Measurements from ENCODE around the gene SDK2.

Gene SDK2, protein sequence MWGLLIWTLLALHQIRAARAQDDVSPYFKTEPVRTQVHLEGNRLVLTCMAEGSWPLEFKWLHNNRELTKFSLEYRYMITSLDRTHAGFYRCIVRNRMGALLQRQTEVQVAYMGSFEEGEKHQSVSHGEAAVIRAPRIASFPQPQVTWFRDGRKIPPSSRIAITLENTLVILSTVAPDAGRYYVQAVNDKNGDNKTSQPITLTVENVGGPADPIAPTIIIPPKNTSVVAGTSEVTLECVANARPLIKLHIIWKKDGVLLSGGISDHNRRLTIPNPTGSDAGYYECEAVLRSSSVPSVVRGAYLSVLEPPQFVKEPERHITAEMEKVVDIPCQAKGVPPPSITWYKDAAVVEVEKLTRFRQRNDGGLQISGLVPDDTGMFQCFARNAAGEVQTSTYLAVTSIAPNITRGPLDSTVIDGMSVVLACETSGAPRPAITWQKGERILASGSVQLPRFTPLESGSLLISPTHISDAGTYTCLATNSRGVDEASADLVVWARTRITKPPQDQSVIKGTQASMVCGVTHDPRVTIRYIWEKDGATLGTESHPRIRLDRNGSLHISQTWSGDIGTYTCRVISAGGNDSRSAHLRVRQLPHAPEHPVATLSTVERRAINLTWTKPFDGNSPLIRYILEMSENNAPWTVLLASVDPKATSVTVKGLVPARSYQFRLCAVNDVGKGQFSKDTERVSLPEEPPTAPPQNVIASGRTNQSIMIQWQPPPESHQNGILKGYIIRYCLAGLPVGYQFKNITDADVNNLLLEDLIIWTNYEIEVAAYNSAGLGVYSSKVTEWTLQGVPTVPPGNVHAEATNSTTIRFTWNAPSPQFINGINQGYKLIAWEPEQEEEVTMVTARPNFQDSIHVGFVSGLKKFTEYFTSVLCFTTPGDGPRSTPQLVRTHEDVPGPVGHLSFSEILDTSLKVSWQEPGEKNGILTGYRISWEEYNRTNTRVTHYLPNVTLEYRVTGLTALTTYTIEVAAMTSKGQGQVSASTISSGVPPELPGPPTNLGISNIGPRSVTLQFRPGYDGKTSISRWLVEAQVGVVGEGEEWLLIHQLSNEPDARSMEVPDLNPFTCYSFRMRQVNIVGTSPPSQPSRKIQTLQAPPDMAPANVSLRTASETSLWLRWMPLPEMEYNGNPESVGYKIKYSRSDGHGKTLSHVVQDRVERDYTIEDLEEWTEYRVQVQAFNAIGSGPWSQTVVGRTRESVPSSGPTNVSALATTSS (N-terminal part only)

DNA sequence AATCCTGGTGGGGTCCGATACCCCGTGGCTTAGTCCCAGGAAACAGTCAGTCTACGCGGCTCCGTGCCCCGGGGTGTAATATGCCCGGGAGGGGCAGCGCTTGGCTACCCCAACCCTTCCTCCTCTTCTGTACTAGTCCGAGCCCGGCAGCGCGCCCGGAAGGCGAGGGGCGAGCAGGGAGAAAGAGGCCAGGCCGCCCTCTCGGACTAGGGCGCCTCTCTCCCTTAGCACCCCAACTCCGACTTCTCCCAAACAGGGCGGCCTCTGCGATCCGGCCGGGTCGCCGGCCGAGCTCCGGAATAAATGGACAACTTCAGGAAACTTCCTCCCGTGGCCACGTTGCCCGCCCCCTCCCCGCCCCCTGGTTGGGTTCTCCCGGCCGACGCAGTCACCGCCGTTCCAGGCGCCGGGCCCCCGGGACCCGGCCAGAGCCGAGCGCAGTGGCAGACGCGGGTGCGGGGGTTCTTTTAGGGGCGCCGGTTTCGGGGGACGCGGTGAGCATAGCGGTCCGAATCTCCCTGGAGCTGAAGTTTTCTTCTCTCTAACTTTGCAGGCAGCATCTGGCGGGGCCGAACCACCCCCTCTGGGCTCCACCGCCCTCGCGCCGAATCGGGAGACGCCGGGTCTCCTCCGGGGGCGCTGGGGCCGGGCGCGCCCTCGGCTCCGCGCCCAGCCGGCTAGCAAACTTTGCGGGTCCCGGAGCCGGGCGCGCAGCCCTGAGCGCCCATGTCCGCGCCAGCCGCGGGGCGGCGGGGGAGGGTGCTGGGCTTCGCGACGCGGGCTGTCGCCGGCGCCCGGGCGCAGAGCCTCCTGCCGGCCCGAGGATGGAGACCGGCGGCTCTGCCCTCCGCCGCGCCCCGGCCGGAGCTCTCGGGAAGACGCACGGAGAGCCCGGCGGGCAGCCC is at the start of gene SDK2:
Gene SDK2, minus strand, starts transcription at position 301 of the 905 bp plus-strand sequence. CDS start 357 bp downstream, outside the sequence.
- no peak for DNase-seq (ENCODE audit: low spot score)

- DNase-seq (ENCODE audit: low spot score): no peak
These were observed 48.8 kb upstream of the SDK2 start for GRCh38 chr17:73693071-73693470.

DNA sequence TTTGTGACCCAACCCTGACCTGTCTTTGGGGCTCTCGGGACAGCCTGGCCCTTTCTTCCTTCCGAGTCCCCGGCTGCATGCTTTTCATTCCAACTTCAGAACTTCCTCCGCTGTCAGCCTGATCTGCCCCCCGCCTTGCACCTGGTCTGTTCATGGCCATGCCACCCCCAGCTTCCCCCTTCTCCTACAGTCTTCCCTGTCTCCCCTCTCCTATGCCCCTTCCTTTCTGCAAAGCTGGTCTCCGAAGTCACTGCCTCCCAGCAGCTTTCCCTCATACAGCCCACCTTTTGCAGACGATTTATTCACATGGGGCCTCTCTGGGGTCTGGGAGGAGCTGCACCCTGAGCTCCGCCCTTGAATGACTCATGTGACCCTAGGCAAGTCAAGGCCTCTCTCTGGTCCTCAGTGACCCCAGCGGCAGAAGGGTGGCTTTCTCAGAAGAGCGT is 47.1 kb upstream of the SDK2 start:
- no peak for DNase-seq (ENCODE audit: low spot score)

DNA sequence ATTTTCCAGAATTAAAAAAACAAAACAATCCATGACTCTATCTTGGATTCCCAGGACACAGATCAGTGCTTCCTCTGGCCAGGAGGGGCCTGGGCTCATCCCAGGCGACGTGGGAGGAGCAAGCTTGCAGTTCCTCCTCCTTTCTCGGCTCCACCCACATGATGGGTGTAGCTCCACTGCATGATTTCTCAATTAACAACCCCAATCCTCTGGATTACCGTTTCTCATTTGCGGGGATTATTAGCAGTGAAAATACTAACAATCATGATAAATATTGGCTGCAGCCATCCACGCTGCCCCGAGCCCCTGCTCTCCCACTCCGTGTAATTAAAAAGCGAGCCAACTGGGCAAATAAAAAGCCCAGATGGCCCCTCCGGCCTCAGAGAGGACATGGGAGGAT is 46.4 kb upstream of the SDK2 start:
- DNase-seq (ENCODE audit: low spot score): no peak

GRCh38 chr17:73689596-73690275 is 45.5 kb upstream of the SDK2 start:
- no peak for DNase-seq (ENCODE audit: low spot score)

DNA sequence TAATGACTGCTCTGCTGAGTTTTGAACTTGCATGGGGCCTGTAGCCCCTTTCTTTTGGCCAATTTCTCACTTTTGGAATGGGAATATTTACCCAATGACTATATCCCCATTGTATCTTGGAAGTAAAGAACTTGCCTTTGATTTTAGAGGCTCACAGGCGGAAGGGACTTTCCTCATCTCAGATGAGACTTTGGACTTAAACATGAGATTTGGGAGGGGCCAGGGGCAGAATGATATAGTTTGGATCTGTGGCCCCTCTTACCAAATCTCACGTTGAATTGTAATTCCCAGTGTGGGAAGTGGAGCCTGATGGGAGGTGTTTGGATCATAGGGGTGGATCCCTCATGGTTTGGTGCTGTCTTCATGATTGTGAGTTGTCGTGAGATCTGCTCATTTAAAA is 42.7 kb upstream of the SDK2 start:
- no peak for DNase-seq (ENCODE audit: low spot score)

- DNase-seq (ENCODE audit: low spot score): no peak
These were observed 41.9 kb upstream of the SDK2 start for GRCh38 chr17:73686126-73686525.

DNA sequence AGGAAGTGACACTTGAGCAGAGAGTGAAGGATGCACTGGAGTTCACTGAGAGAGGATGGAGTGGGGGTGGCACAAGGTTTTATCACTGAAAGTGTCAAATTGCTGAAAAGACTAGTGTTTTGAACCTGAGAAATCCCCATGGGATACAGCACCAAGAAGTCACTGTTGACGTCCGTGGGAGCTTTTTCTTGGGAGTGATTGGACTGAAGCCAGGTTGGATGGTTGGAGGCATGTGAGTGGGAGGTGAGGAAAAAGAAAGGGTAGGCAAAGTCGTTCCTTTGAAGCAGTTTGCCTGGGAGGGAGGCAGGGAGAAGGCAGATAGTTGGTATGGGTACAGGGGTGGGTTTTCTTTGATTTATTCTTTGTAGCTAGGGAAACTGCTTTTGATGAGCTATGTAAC is 39.9 kb upstream of the SDK2 start:
- DNase-seq (ENCODE audit: low spot score): no peak

DNA sequence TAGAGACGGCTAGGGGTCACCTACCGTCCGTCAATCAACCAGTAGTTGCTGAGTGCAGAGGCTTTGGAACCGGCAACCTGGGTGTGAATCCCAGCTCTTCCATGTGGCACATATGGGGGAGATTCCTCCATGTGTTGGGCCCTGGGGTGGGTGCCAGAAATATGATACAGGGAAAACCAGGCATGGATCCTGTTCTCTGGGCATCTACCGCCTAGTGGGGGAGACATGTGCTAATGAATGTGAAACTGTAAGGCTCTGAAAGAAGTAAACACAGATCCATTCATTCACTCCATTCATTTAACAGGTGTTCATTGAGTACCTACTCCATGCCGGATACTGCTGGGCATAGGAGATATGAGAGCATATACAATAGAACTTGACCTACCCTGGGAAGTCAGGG is 39.5 kb upstream of the SDK2 start:
- DNase-seq (ENCODE audit: low spot score): no peak

- DNase-seq (ENCODE audit: low spot score): no peak
These were observed 37.7 kb upstream of the SDK2 start for GRCh38 chr17:73681946-73682345.

- DNase-seq (ENCODE audit: low spot score): no peak
These were observed 35.2 kb upstream of the SDK2 start for GRCh38 chr17:73679476-73679875.

DNA sequence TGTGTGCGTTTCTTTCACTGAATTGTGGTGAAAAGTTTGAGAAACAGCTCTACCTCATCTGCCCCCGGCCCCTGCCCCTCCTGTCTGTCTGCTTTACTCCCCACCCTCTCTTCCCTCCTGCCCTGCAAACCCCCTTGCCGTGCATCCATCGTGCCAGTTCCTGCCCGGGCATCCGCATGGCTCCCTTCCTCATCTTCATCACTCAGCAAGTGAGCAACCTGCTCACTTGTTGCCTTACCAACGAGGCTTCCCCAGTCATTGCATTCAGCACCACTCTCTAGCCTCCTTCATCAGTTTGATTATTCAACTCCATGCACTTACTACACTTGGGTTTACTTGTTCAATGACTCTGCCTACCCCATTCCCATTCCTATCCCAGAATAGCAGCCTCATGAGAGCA is 34.8 kb upstream of the SDK2 start:
- no peak for DNase-seq (ENCODE audit: low spot score)

DNA sequence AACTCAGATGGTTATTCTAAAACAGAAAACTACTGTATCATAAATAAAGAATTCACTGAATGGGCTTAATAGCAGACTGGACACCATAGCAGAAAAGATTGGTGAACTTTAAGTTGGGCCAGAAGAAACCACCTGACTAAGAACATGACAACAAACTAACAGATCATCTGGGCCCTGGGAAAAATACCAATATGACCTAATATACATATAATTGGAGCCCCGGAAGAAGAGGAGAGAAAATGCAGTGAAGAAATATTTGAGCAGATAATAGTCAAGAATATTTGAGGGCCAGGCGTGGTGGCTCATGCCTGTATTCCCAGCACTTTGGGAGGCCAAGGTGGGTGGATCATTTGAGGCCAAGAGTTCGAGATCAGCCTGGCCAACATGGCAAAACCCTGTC is 25.5 kb upstream of the SDK2 start:
- DNase-seq (ENCODE audit: low spot score): no peak

DNA sequence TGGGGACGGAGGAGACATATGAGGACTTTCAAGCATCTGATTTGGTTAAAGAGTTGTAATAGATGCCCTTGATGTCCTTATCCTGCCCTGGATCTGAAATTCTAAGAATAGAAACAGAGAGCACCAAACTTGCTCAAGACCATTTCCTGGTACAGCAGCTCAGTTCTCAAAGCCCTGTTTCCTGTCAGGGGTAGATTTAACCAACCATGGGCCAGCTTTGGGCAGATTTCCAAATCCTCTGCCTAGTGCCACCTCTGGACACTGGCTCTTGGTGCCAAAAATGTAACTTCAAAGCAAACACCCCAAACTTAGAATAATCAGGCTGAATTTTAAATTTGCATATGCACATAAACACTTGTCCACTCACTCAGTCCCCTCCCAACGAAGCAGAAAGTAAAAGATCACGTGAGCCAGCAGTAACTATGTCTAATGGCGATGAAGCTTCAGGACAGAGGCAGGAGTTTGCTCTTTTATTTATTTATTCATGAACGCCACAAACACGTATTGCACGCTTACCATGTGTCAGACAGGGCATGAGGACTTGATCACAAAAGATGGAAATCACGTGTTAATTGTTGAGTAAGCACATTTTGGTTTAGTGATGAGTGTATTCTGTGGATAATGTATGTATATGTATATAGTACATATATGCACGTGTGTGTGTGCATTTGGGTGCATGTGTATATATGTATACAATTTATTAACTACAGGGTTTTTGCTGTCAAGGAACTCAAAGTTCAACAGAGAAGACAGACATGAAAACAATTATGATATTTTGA is 23.1 kb upstream of the SDK2 start:
- no peak for DNase-seq (ENCODE audit: low spot score)

GRCh38 chr17:73663614-73664013 is 19.4 kb upstream of the SDK2 start:
- DNase-seq (ENCODE audit: low spot score): no peak

GRCh38 chr17:73660366-73660765 is 16.1 kb upstream of the SDK2 start:
- no peak for DNase-seq (ENCODE audit: low spot score)

- DNase-seq (ENCODE audit: low spot score): no peak
These were observed 14.7 kb upstream of the SDK2 start for GRCh38 chr17:73658821-73659515.

DNA sequence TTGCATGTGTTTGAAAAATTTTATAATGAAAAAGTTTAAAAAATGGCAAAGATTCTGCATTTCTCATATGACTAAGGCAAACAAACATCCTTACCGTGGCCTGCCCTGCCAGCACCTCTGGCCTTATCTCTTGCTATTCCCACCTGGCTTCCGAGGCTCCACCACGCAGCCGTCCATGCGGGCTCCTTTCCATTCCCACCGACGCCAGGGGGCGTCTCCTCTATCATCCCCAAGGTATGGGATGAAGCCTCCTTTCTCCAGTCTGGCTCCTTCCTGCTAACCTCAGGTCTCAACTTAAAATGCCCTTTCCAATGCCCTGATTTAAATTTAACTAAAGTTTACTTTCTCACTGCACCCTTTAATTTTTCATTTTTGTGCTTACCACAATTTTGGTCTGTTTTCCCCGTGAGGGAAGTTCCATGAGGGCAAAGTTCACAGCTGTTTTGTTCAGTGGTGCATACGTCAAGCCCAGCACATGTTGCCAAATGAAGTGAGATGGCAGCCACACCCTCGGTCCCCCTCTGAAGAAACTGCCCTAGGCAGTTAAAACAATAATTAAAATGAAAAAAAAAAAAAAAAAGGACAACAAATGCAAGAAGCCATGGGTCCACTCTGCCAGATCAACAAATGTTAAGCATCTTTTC is 13.3 kb upstream of the SDK2 start:
- DNase-seq (ENCODE audit: low spot score): no peak

DNA sequence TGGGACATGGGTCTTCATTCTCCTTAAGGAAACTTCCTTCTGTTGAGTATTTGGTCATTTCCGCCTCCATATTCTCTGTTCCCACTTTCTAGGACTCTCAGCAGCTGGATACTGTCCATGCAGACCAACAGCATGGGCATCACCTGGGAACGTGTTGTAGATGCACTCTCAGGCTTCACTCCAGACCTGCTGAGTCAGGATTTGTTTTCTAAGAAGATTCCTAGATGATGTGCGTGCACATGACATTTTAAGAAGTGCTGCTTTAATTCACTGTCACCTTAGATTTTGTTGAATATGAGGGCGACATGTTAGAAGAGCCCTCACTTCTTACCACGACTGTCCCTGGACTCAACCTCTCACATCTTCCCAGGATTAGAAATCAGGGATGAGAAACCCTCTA is 10.0 kb upstream of the SDK2 start:
- DNase-seq (ENCODE audit: low spot score): no peak

All from hepatic stellate cell (primary cell).